Astrocyte of the hippocampus (primary cell): ENCODE measurements around the gene NID2.

Experiments
- DNase-seq: peaks from one replicate; pipeline ENCODE4 v3.0.0; 2011; ENCODE audit warnings: low read depth, low spot score

The NID2 gene

GRCh38 chr14:52052288-52052943, 16.4 kb downstream of the NID2 start:
- no peak for DNase-seq

DNA sequence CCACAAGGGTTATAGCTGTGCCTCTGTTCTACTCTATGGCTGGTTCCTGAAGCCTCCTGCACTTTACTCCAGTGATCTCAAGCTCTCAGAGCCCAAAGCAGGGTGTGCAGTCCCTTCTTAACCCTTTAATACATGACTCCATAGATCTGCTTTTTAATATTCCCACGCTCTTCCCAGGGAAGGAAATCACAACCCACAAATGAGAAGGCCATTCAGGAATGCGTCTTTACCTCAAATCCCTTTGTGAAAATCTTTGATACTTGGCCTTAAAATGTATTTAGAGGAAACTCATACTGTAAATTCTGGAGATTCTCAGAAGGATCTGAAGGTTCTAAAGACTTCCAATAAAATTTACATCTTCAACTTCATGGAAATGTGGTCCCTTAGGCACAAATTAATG, 17.0 kb downstream of the NID2 start:
- DNase-seq = peak; percentile 56

DNA sequence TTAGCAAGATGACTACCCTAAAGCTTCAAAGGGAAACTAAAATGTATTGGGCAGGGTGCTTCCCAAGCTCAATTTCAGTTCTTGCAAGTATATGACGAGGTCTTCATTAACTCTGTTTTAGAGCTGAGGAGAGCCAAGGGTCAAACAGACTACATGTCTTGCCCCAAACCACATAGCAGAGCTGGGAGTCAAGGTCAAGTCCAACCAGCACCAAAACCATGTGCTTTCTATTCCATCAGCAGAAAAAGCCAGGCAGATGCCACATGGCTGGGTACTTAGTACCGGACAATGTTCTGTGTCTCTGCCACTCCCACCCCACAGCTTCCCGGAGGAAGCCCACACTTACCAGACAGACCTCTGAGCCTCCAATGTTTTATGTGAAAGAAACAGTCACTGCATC, 17.6 kb downstream of the NID2 start:
- no peak for DNase-seq

DNA sequence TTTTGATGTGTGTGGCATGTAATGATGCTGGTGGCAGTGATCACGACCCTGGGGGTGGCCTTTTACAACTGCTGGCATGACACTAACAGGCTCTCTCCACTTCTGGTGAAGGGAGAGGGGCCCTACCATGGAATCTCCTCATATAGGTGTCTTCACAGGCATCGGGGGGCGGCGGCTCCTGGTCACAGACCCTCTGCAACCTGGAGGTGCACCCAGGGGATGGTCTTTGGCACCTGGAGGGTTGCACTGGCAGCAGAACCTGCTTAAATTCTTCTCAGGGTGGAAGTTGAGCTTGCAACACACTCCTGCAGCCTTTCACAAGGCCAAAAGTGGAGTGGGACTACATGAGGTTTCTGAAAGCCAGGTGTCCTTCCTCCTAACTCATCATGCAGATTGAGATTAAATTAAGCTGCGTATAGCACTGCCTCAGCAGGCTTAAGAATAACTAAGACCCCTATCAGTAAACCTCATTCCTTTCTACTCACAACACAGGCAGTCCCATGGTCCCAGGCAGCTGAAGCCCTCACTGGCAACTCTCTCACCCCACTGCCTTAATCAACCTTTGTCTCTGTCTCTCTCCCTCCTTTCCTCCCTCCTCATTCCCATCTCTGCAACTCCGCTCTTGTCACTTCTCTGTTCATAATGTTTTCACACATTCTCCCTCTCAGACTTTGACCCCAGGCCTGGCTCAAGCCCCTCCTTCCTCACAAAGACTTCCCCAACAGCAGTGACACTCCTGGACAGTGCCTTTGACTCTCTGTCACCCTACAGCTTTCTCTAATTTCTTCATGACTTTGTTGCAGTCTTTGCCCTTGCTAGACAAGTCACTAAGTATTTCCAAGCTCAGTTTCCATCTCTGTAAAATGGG, 18.9 kb downstream of the NID2 start:
- DNase-seq = no peak

GRCh38 chr14:52049271-52049670, 19.6 kb downstream of the NID2 start:
- no peak for DNase-seq

- DNase-seq = peak; percentile 65
Measured at GRCh38 chr14:52048641-52049204, 20.1 kb downstream of the NID2 start.

GRCh38 chr14:52048116-52048515, 20.7 kb downstream of the NID2 start:
- no peak for DNase-seq

- DNase-seq = no peak
Measured at GRCh38 chr14:52046376-52046917, 22.4 kb downstream of the NID2 start.

GRCh38 chr14:52044791-52045522, 23.9 kb downstream of the NID2 start:
- peak; percentile 78 for DNase-seq

DNA sequence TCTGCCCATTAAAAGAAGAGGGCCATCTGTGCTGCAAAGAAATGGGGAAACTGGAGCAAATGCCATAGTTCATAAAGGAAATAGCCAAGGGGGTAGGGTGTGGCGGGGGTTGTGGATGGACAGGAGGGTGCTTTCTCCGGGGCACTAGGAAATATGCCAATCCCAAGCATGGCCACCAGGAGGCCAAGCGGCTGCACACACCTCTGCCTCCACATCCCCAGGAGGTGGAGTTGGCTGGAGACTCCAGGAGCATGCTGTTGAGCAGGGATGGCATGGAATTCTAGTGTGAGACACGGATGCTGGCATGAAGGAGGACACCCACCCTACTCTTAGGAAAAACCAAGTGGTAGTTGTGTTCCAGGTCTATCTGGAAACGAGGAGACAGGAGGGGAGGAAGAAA, 25.2 kb downstream of the NID2 start:
- DNase-seq = no peak

GRCh38 chr14:52042371-52043289, 26.2 kb downstream of the NID2 start:
- peak; percentile 74 for DNase-seq

GRCh38 chr14:52040598-52040997, 28.3 kb downstream of the NID2 start:
- DNase-seq = no peak

- no peak for DNase-seq
Measured at GRCh38 chr14:52039124-52039815, 29.6 kb downstream of the NID2 start.

DNA sequence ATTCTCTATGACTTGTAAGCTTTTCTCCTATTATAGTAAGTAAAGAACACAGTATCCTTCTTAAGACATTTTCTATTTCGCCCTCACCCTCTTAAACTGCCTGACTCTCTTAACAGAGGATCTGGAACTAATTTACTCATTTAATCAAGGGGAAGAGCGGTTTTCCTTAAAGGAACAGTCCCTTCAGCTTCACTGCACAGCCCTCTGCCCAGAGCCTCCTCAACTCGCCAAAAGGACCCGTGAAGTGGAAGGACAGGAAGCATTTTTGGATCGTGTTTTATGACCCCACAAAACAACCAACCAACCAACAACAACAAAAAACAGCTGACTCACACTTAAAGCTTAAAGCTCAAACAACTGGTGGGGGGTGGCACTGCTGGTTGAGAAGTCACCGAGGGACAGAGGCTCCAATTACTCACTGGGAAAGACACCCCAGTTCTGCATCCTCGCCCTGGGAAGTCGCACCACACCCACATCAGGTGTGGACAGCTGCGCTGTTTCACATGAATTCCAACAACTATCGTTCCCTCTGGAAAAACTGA, 35.7 kb downstream of the NID2 start:
- DNase-seq = peak; percentile 56

GRCh38 chr14:52032204-52032801, 36.6 kb downstream of the NID2 start:
- peak; percentile 49 for DNase-seq

GRCh38 chr14:52031781-52032180, 37.1 kb downstream of the NID2 start:
- DNase-seq = peak; percentile 88

- DNase-seq = no peak
Measured at GRCh38 chr14:52029881-52030280, 39.0 kb downstream of the NID2 start.

GRCh38 chr14:52026901-52027300, 42.0 kb downstream of the NID2 start:
- DNase-seq = no peak

GRCh38 chr14:52026017-52026660, 42.7 kb downstream of the NID2 start:
- DNase-seq = no peak
